ENCODE results near the gene EIF2AK3. TPM values are rescaled to one million over a fixed set of nuclear protein-coding genes. Genes with fewer than 3 reads are reported as not detected.

EIF2AK3 gene
- total RNA-seq, 1 experiment from 2014 or later = 26.8 TPM

DNA sequence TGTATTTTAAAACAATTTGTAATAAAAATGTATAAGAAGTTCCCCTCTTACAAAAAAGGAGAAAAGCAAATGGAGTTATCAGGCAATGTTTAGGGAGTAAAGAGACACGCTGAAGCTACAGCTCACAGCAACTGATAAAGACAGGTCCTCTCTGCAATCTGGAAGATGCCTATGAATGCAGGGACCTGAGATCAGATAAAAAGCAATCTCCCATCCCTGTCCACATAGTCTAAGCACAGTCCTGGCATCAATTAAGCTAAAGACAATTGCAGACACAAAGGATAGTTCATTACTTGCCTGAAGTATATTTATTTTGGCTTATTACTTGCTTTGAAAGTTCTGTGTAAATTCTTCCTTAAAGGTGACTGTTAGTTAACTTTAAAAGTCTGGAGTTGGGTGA is 5.0 kb downstream of the EIF2AK3 start:
- peaks cover 9% of the 10 kb centered on the region; the same call in 1 of the 2 replicates for H3K4me1 ChIP-seq
- no peak for DNase-seq
- H3K36me3 Mint-ChIP-seq (ENCODE audit: insufficient read depth, unreplicated experiment) = no peaks in the 10 kb centered on the region
- no peaks in the 10 kb centered on the region; the same call in none of the 2 replicates for H3K36me3 ChIP-seq (ENCODE audit: control insufficient read depth, insufficient read depth, low read length)
- ChIA-PET CTCF (interaction anchor here (0.6 kb wide), 1 partner anchor 71 kb away, joined by 10 read pairs; no protein-coding TSS in a partner anchor), POLR2A (no interaction called here)
- intact Hi-C loops (cut with micrococcal nuclease; ENCODE audit: unreplicated experiment) = no loop called here
- no peak overlapping the region for H3K4me3 Mint-ChIP-seq (ENCODE audit: unreplicated experiment)
- BruUV-seq (replicated peaks) = no TSS peak
- H3K4me1 Mint-ChIP-seq (ENCODE audit: low read depth, unreplicated experiment) = no peaks in the 10 kb centered on the region
- no peak for TF ChIP-seq CTCF (IDR thresholded peaks at IDR 0.05; ENCODE audit: insufficient read depth in 1 of 2, low read depth in 1 of 2, low read length in 1 of 2, severe bottlenecking in 1 of 2, unreplicated experiment in 1 of 2)
- no peak overlapping the region for H3K4me3 ChIP-seq (ENCODE audit: low read depth, low read length)
- no peaks in the 10 kb centered on the region for H3K27me3 Mint-ChIP-seq (ENCODE audit: insufficient read depth, unreplicated experiment)
- no peaks in the 10 kb centered on the region for H3K9me3 Mint-ChIP-seq (ENCODE audit: unreplicated experiment)
- no peaks in the 10 kb centered on the region for H3K9me3 ChIP-seq
- H3K27ac Mint-ChIP-seq (ENCODE audit: unreplicated experiment) = no peak overlapping the region
- H3K27me3 ChIP-seq (replicated peaks; ENCODE audit: control insufficient read depth, insufficient read depth, low read length) = no peaks in the 10 kb centered on the region

DNA sequence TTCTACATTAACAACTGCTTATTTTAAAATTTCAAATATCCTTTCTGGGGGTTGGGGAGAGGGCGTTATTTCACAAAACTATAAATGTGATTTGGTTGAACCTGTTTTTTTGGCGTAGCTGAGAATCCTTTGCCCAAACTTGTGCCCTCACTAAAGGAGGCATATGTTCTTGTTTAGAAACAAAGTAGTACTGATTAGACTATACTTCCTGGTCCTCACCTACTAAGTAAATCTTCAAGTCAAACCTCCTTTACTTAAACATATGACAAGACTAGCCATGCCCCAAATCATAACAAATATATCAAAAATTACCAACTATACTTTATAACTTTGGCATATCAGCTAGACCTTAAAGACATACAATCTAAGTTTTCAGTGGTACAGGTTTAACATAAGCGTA is 5.8 kb downstream of the EIF2AK3 start:
- no peaks in the 10 kb centered on the region for H3K27me3 ChIP-seq (replicated peaks; ENCODE audit: control insufficient read depth, insufficient read depth, low read length)
- POLR2A ChIA-PET = interaction anchor here (0.7 kb wide), 1 partner anchor 122 kb away, joined by 3 read pairs; no protein-coding TSS in a partner anchor
- TF ChIP-seq CTCF (IDR thresholded peaks at IDR 0.05; ENCODE audit: insufficient read depth in 1 of 2, low read depth in 1 of 2, low read length in 1 of 2, severe bottlenecking in 1 of 2, unreplicated experiment in 1 of 2) = no peak
- H3K9me3 Mint-ChIP-seq (ENCODE audit: unreplicated experiment) = no peaks in the 10 kb centered on the region
- no peak overlapping the region for H3K4me3 Mint-ChIP-seq (ENCODE audit: unreplicated experiment)
- CTCF ChIA-PET = no interaction called here
- H3K27ac Mint-ChIP-seq (ENCODE audit: unreplicated experiment) = no peak overlapping the region
- H3K27me3 Mint-ChIP-seq (ENCODE audit: insufficient read depth, unreplicated experiment) = no peaks in the 10 kb centered on the region
- intact Hi-C loops (cut with micrococcal nuclease; ENCODE audit: unreplicated experiment) = no loop called here
- no peaks in the 10 kb centered on the region for H3K4me1 Mint-ChIP-seq (ENCODE audit: low read depth, unreplicated experiment)
- H3K4me3 ChIP-seq (ENCODE audit: low read depth, low read length) = no peak overlapping the region
- no peaks in the 10 kb centered on the region; the same call in none of the 2 replicates for H3K36me3 ChIP-seq (ENCODE audit: control insufficient read depth, insufficient read depth, low read length)
- H3K9me3 ChIP-seq = no peaks in the 10 kb centered on the region
- BruUV-seq (replicated peaks) = no TSS peak
- peaks cover 9% of the 10 kb centered on the region; the same call in 1 of the 2 replicates for H3K4me1 ChIP-seq
- no peak for DNase-seq
- H3K36me3 Mint-ChIP-seq (ENCODE audit: insufficient read depth, unreplicated experiment) = no peaks in the 10 kb centered on the region

DNA sequence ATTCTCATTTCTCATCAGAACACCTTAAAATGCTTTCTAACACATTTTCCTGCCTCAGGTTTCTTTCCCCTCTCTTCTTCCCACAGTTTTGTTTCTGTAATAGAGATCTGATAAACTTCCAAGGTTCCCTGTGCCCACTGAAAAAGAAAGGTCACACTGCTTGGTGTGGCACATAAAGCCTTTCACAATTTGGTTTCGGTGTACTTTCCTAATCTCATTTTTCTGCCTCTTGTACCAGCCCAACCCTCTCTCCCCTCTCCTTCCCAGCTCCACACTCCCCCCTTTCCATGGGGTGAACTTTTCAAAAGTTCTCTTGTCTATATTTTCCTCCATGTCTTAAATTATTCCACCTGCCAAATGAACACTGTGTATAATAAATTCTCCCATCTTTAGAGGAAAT is 7.2 kb downstream of the EIF2AK3 start:
- no peak overlapping the region for H3K27ac Mint-ChIP-seq (ENCODE audit: unreplicated experiment)
- ChIA-PET POLR2A (no interaction called here), CTCF (no interaction called here)
- no peaks in the 10 kb centered on the region for H3K4me1 Mint-ChIP-seq (ENCODE audit: low read depth, unreplicated experiment)
- H3K9me3 Mint-ChIP-seq (ENCODE audit: unreplicated experiment) = no peaks in the 10 kb centered on the region
- H3K27me3 Mint-ChIP-seq (ENCODE audit: insufficient read depth, unreplicated experiment) = no peaks in the 10 kb centered on the region
- no peaks in the 10 kb centered on the region; the same call in 1 of the 2 replicates for H3K36me3 ChIP-seq (ENCODE audit: control insufficient read depth, insufficient read depth, low read length)
- intact Hi-C loops (cut with micrococcal nuclease; ENCODE audit: unreplicated experiment) = no loop called here
- no peak overlapping the region for H3K4me3 Mint-ChIP-seq (ENCODE audit: unreplicated experiment)
- no peak overlapping the region for H3K4me3 ChIP-seq (ENCODE audit: low read depth, low read length)
- no peaks in the 10 kb centered on the region for H3K36me3 Mint-ChIP-seq (ENCODE audit: insufficient read depth, unreplicated experiment)
- no peak for TF ChIP-seq CTCF (IDR thresholded peaks at IDR 0.05; ENCODE audit: insufficient read depth in 1 of 2, low read depth in 1 of 2, low read length in 1 of 2, severe bottlenecking in 1 of 2, unreplicated experiment in 1 of 2)
- H3K9me3 ChIP-seq = no peaks in the 10 kb centered on the region
- no peak for DNase-seq
- no peaks in the 10 kb centered on the region for H3K27me3 ChIP-seq (replicated peaks; ENCODE audit: control insufficient read depth, insufficient read depth, low read length)
- peaks cover 10% of the 10 kb centered on the region for H3K4me1 ChIP-seq
- BruUV-seq (replicated peaks) = no TSS peak

Data from Caco-2 (cell line).